ENCODE measurements around the gene FASTK. TPM values are rescaled to one million over a fixed set of nuclear protein-coding genes. Genes with fewer than 3 reads are reported as not detected.

FASTK gene
- total RNA-seq, 1 experiment from 2014 or later: 86.4 TPM

DNA sequence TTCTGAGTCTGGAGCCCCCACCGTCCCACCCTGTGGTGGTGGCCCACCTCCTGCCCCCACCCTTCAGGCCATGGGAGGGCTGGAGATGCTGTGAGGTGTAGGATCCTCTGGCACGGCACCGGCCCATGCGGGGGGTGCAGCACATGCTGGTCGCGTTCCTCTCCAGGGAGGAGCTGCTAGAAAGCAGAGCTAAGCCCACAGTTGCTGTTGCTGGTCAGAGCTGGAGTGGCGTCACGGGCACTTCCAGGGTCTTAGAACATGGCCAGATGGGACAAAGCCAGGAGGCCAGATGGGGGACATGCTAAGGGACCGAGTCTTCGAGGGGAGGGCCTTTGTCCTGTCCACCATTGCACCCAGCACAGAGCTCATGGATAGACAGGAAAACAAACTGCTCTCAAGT, 27.3 kb upstream of the FASTK start:
- DNase-seq (ENCODE audit: low read depth, low spot score) (no peak), ATAC-seq (no peak)
- Histone ChIP-seq H3K4me1 (ENCODE audit: control insufficient read depth in 1 of 2, insufficient read depth in 2 of 2, low read length in 2 of 2) (peaks cover 15 to 47% of the 10 kb centered on the region in 2 experiments), H3K79me2 (ENCODE audit: insufficient read depth, low read length) (peaks cover 81% of the 10 kb centered on the region), H3K4me2 (ENCODE audit: low read length) (no peak overlapping the region), H3K27ac (ENCODE audit: low read depth, low read length) (no peak overlapping the region), H3K9ac (ENCODE audit: low read length) (no peak overlapping the region), H3K9me2 (ENCODE audit: insufficient read depth) (no peaks in the 10 kb centered on the region), H3K27me3 (ENCODE audit: insufficient read depth, low read length) (no peaks in the 10 kb centered on the region), H3K4me3 (replicated peaks in 1 of 2; ENCODE audit: low read depth in 1 of 2, low read length in 2 of 2) (no peak overlapping the region), H2AFZ (ENCODE audit: low read depth, low read length, poor library complexity, severe bottlenecking) (no peak overlapping the region), H4K20me1 (ENCODE audit: insufficient read depth) (no peaks in the 10 kb centered on the region; the same call in 1 of the 2 replicates), H3K9me3 (ENCODE audit: control insufficient read depth in 1 of 2, insufficient read depth in 1 of 2, low read depth in 1 of 2, low read length in 2 of 2) (no peaks in the 10 kb centered on the region), H3K36me3 (ENCODE audit: control insufficient read depth in 1 of 2, insufficient read depth in 2 of 2, low read length in 2 of 2) (peaks cover 0 to 2% of the 10 kb centered on the region in 2 experiments; a peak in 1 of 4 replicates)
- CTCF ChIA-PET: interaction anchor here (1.5 kb wide), 1 partner anchor 46 kb away, joined by 8 read pairs; no protein-coding TSS in a partner anchor
- no peak for TF ChIP-seq RAD21 (IDR thresholded peaks at IDR 0.05; ENCODE audit: low read depth)
- no peak for TF ChIP-seq ZNF274 (IDR thresholded peaks at IDR 0.05; ENCODE audit: low read depth, low read length)
- TF ChIP-seq CEBPB (IDR thresholded peaks at IDR 0.05; ENCODE audit: low read depth): no peak
- TF ChIP-seq, protein P1, sequence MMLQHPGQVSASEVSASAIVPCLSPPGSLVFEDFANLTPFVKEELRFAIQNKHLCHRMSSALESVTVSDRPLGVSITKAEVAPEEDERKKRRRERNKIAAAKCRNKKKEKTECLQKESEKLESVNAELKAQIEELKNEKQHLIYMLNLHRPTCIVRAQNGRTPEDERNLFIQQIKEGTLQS (IDR thresholded peaks at IDR 0.05): no peak
- no peak for TF ChIP-seq SIN3A (IDR thresholded peaks at IDR 0.05; ENCODE audit: low read depth)
- no peak for TF ChIP-seq POLR2AphosphoS5 (IDR thresholded peaks at IDR 0.05; ENCODE audit: low read depth, low read length)
- TF ChIP-seq FOSL1 (IDR thresholded peaks at IDR 0.05; ENCODE audit: low read depth): no peak
- TF ChIP-seq, protein P2, sequence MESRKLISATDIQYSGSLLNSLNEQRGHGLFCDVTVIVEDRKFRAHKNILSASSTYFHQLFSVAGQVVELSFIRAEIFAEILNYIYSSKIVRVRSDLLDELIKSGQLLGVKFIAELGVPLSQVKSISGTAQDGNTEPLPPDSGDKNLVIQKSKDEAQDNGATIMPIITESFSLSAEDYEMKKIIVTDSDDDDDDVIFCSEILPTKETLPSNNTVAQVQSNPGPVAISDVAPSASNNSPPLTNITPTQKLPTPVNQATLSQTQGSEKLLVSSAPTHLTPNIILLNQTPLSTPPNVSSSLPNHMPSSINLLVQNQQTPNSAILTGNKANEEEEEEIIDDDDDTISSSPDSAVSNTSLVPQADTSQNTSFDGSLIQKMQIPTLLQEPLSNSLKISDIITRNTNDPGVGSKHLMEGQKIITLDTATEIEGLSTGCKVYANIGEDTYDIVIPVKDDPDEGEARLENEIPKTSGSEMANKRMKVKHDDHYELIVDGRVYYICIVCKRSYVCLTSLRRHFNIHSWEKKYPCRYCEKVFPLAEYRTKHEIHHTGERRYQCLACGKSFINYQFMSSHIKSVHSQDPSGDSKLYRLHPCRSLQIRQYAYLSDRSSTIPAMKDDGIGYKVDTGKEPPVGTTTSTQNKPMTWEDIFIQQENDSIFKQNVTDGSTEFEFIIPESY (IDR thresholded peaks at IDR 0.05; ENCODE audit: extremely low read depth, insufficient replicate concordance, low read length): no peak
- no peak for TF ChIP-seq REST (IDR thresholded peaks at IDR 0.05; ENCODE audit: low read depth)
- TF ChIP-seq POLR2A (IDR thresholded peaks at IDR 0.05; ENCODE audit: borderline replicate concordance, extremely low read depth, insufficient read depth, insufficient read length): no peak
- no peak for TF ChIP-seq ZFX (IDR thresholded peaks at IDR 0.05)
- TF ChIP-seq SP1 (IDR thresholded peaks at IDR 0.05; ENCODE audit: low read depth): no peak
- TF ChIP-seq SRF (IDR thresholded peaks at IDR 0.05; ENCODE audit: low read depth): no peak
- TF ChIP-seq, protein P3, sequence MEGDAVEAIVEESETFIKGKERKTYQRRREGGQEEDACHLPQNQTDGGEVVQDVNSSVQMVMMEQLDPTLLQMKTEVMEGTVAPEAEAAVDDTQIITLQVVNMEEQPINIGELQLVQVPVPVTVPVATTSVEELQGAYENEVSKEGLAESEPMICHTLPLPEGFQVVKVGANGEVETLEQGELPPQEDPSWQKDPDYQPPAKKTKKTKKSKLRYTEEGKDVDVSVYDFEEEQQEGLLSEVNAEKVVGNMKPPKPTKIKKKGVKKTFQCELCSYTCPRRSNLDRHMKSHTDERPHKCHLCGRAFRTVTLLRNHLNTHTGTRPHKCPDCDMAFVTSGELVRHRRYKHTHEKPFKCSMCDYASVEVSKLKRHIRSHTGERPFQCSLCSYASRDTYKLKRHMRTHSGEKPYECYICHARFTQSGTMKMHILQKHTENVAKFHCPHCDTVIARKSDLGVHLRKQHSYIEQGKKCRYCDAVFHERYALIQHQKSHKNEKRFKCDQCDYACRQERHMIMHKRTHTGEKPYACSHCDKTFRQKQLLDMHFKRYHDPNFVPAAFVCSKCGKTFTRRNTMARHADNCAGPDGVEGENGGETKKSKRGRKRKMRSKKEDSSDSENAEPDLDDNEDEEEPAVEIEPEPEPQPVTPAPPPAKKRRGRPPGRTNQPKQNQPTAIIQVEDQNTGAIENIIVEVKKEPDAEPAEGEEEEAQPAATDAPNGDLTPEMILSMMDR (IDR thresholded peaks at IDR 0.05 in 2 of 3, conservative IDR thresholded peaks at IDR 0.05 in 1 of 3; ENCODE audit: borderline replicate concordance in 1 of 3, insufficient read depth in 1 of 3, low read depth in 2 of 3, low read length in 2 of 3): no peak
- TF ChIP-seq EGR1 (IDR thresholded peaks at IDR 0.05; ENCODE audit: low read depth): no peak
- TF ChIP-seq MAX (IDR thresholded peaks at IDR 0.05): no peak
- no peak for TF ChIP-seq YY1 (IDR thresholded peaks at IDR 0.05; ENCODE audit: extremely low read depth, insufficient replicate concordance, low read depth, low read length)
- no peak for TF ChIP-seq ELF1 (IDR thresholded peaks at IDR 0.05; ENCODE audit: borderline replicate concordance, low read depth)
- BruUV-seq (replicated peaks): no TSS peak
- intact Hi-C loops (cut with micrococcal nuclease): no loop called here
- RAD21 ChIA-PET (ENCODE audit: low non-redundant PET in 1 of 2, low total read pairs in 2 of 2, uncharacterized antibody in 2 of 2, unreplicated experiment in 2 of 2): no interaction called here
- POLR2A ChIA-PET: interaction anchor here (1.1 kb wide), 1 partner anchor 98 kb away, joined by 3 read pairs; no protein-coding TSS in a partner anchor

Data from HCT116 (cell line).